OCI-LY3 (cell line): ENCODE results near the gene GREM2.

Experiments
- H2AFZ ChIP-seq: fragments of 200-600, 300-600 bp; shearing (Covaris generic); 2 replicates; pipeline ENCODE4 v1.6.0; 2014; ENCODE audit warnings: antibody characterized with exemption, low read depth, low read length
- H3K27ac ChIP-seq: fragments of 200-600, 300-600 bp; sonication (generic); 2 replicates; pipeline ENCODE4 v1.5.1; 2014; ENCODE audit warnings: mild to moderate bottlenecking, low read length, moderate library complexity, mixed read lengths
- H3K27me3 ChIP-seq: fragments of 200-600, 300-600 bp; sonication (generic); 2 replicates; pipeline ENCODE4 v1.6.1; 2014; ENCODE audit warnings: low read depth, low read length, mixed read lengths
- H3K36me3 ChIP-seq: fragments of 200-600, 300-600 bp; sonication (generic); replicated peaks from 2 replicates; pipeline ENCODE3; 2014; ENCODE audit warnings: low read depth, low read length, mixed read lengths
- H3K4me1 ChIP-seq: fragments of 300-600, 200-600 bp; sonication (generic); 2 replicates; pipeline ENCODE4 v1.6.1; 2014; ENCODE audit warnings: low read length, mixed read lengths
- H3K4me2 ChIP-seq: fragments of 200-600, 300-600 bp; sonication (generic); 2 replicates; pipeline ENCODE4 v1.6.1; 2014; ENCODE audit warnings: low read length, mixed read lengths
- H3K4me3 ChIP-seq: fragments of 300-600, 200-600 bp; sonication (generic); 2 replicates; pipeline ENCODE4 v1.5.1; 2014; ENCODE audit warnings: antibody characterized with exemption, mild to moderate bottlenecking, low read length, moderate library complexity
- H3K79me2 ChIP-seq: fragments of 300-600, 200-600 bp; shearing (Covaris generic); 2 replicates; pipeline ENCODE4 v1.6.1; 2014; ENCODE audit warnings: mild to moderate bottlenecking, low read length, mixed read lengths
- H3K9ac ChIP-seq: fragments of 300-600, 200-600 bp; shearing (Covaris generic); 2 replicates; pipeline ENCODE4 v1.6.0; 2014; ENCODE audit warnings: mild to moderate bottlenecking, low read length, moderate library complexity
- H3K9me3 ChIP-seq: fragments of 200-600, 300-600 bp; shearing (Covaris generic); 2 replicates; pipeline ENCODE4 v1.6.1; 2014; ENCODE audit warnings: low read length, mixed read lengths; ENCODE audit not compliant: insufficient read depth
- H4K20me1 ChIP-seq: fragments of 200-600, 300-600 bp; sonication (generic); 2 replicates; pipeline ENCODE4 v1.6.1; 2016; ENCODE audit warnings: low read length, mixed read lengths; ENCODE audit not compliant: insufficient read depth
- CTCF ChIP-seq: fragments of 200-600, 300-600 bp; sonication (generic); IDR thresholded peaks from 2 replicates; pipeline ENCODE4 v1.5.1; 2014; ENCODE audit warnings: antibody characterized with exemption, low read length, low read depth
- EZH2phosphoT487 ChIP-seq: fragments of 200-600 bp; shearing (Covaris generic); IDR thresholded peaks from 2 replicates; pipeline ENCODE4 v1.6.1; 2018; ENCODE audit warnings: antibody characterized with exemption, mixed run types, low read depth

GREM2 gene

GRCh38 chr1:240491796-240492195, 120.2 kb downstream of the GREM2 start:
- H2AFZ ChIP-seq, result no peak overlapping the region
- H3K4me2 ChIP-seq, result no peak overlapping the region
- H3K9me3 ChIP-seq, result no peaks in the 10 kb centered on the region
- no peaks in the 10 kb centered on the region for H3K4me1 ChIP-seq
- no peak overlapping the region for H3K4me3 ChIP-seq
- no peaks in the 10 kb centered on the region for H4K20me1 ChIP-seq
- no peaks in the 10 kb centered on the region for H3K36me3 ChIP-seq
- H3K27ac ChIP-seq, result no peak overlapping the region
- no peaks in the 10 kb centered on the region for H3K79me2 ChIP-seq
- no peak overlapping the region for H3K9ac ChIP-seq
- H3K27me3 ChIP-seq, result peaks cover 32% of the 10 kb centered on the region
- TF ChIP-seq EZH2phosphoT487 (no peak), CTCF (no peak)

- Histone ChIP-seq H3K4me2 (no peak overlapping the region), H3K9me3 (no peaks in the 10 kb centered on the region), H3K9ac (no peak overlapping the region), H3K27me3 (peaks cover 37% of the 10 kb centered on the region), H2AFZ (no peak overlapping the region), H4K20me1 (no peaks in the 10 kb centered on the region), H3K36me3 (no peaks in the 10 kb centered on the region), H3K4me3 (no peak overlapping the region), H3K27ac (no peak overlapping the region), H3K79me2 (no peaks in the 10 kb centered on the region), H3K4me1 (no peaks in the 10 kb centered on the region)
- TF ChIP-seq EZH2phosphoT487, result no peak
- no peak for TF ChIP-seq CTCF
These were observed 120.8 kb downstream of the GREM2 start for GRCh38 chr1:240491156-240491555.

- no peak overlapping the region for H2AFZ ChIP-seq
- H3K79me2 ChIP-seq, result no peaks in the 10 kb centered on the region
- no peak overlapping the region for H3K4me3 ChIP-seq
- no peaks in the 10 kb centered on the region for H3K9me3 ChIP-seq
- no peaks in the 10 kb centered on the region for H3K4me1 ChIP-seq
- TF ChIP-seq CTCF, result no peak
- no peak for TF ChIP-seq EZH2phosphoT487
- no peak overlapping the region for H3K27ac ChIP-seq
- peaks cover 43% of the 10 kb centered on the region for H3K27me3 ChIP-seq
- H3K36me3 ChIP-seq, result no peaks in the 10 kb centered on the region
- no peak overlapping the region for H3K4me2 ChIP-seq
- H4K20me1 ChIP-seq, result no peaks in the 10 kb centered on the region
- H3K9ac ChIP-seq, result no peak overlapping the region
These were observed 124.5 kb downstream of the GREM2 start for GRCh38 chr1:240487493-240487892.

GRCh38 chr1:240486611-240487010, 125.3 kb downstream of the GREM2 start:
- Histone ChIP-seq H3K9ac (no peak overlapping the region), H4K20me1 (no peaks in the 10 kb centered on the region), H3K4me2 (no peak overlapping the region), H2AFZ (no peak overlapping the region), H3K27ac (no peak overlapping the region), H3K79me2 (no peaks in the 10 kb centered on the region), H3K4me1 (no peaks in the 10 kb centered on the region), H3K9me3 (no peaks in the 10 kb centered on the region), H3K27me3 (peaks cover 43% of the 10 kb centered on the region), H3K4me3 (no peak overlapping the region), H3K36me3 (no peaks in the 10 kb centered on the region)
- TF ChIP-seq CTCF (no peak), EZH2phosphoT487 (no peak)
